Measurements from ENCODE around the gene BLVRA.

BLVRA gene

GRCh38 chr7:43750016-43750887 is 8.2 kb upstream of the BLVRA start:
- no peak for DNase-seq (ENCODE audit: low read depth)
- no peak for TF ChIP-seq CTCF (IDR thresholded peaks at IDR 0.05; ENCODE audit: control insufficient read depth, insufficient read depth, low read depth, low read length, missing control alignments)

GRCh38 chr7:43752411-43752810 is 6.1 kb upstream of the BLVRA start:
- H3K4me3 ChIP-seq (ENCODE audit: control insufficient read depth, low read depth, low read length), result no peak overlapping the region
- TF ChIP-seq CTCF (IDR thresholded peaks at IDR 0.05; ENCODE audit: control insufficient read depth, insufficient read depth, low read depth, low read length, missing control alignments), result no peak

More at GRCh38 chr7:43750016-43750887, 8.2 kb upstream of the BLVRA start:
- no peak overlapping the region for H3K4me3 ChIP-seq (ENCODE audit: control insufficient read depth, low read depth, low read length)

GRCh38 chr7:43753271-43753810 is 5.1 kb upstream of the BLVRA start:
- no peak for TF ChIP-seq CTCF (IDR thresholded peaks at IDR 0.05; ENCODE audit: control insufficient read depth, insufficient read depth, low read depth, low read length, missing control alignments)
- no peak for DNase-seq (ENCODE audit: low read depth)
- no peak overlapping the region for H3K4me3 ChIP-seq (ENCODE audit: control insufficient read depth, low read depth, low read length)

More at GRCh38 chr7:43752411-43752810, 6.1 kb upstream of the BLVRA start:
- DNase-seq (ENCODE audit: low read depth), result no peak

- H3K4me3 ChIP-seq (ENCODE audit: control insufficient read depth, low read depth, low read length), result no peak overlapping the region
- TF ChIP-seq CTCF (IDR thresholded peaks at IDR 0.05; ENCODE audit: control insufficient read depth, insufficient read depth, low read depth, low read length, missing control alignments), result peak; percentile 5
- no peak for DNase-seq (ENCODE audit: low read depth)
Measured at GRCh38 chr7:43753843-43754242, 4.6 kb upstream of the BLVRA start.

GRCh38 chr7:43754596-43754995 is 3.9 kb upstream of the BLVRA start:
- no peak for DNase-seq (ENCODE audit: low read depth)
- TF ChIP-seq CTCF (IDR thresholded peaks at IDR 0.05; ENCODE audit: control insufficient read depth, insufficient read depth, low read depth, low read length, missing control alignments), result no peak
- H3K4me3 ChIP-seq (ENCODE audit: control insufficient read depth, low read depth, low read length), result no peak overlapping the region

- TF ChIP-seq CTCF (IDR thresholded peaks at IDR 0.05; ENCODE audit: control insufficient read depth, insufficient read depth, low read depth, low read length, missing control alignments), result no peak
- peak; percentile 20 for DNase-seq (ENCODE audit: low read depth)
- H3K4me3 ChIP-seq (ENCODE audit: control insufficient read depth, low read depth, low read length), result no peak overlapping the region
Measured at GRCh38 chr7:43756368-43757072, 2.0 kb upstream of the BLVRA start.

Measured in AG09309 (cell line).